Activated naive CD8-positive, alpha-beta T cell treated with anti-CD3 and anti-CD28 coated beads, Interleukin-2, amount 50 U/mL, for 16 hours (primary cell): ENCODE data around the gene CROCC.

Experiments
- DNase-seq: peaks from one replicate; pipeline ENCODE4 v3.0.0-alpha.2; 2020; ENCODE audit warnings: low read depth, low spot score

CROCC gene

GRCh38 chr1:16967095-16967575, 45.4 kb downstream of the CROCC start:
- no peak for DNase-seq

DNA sequence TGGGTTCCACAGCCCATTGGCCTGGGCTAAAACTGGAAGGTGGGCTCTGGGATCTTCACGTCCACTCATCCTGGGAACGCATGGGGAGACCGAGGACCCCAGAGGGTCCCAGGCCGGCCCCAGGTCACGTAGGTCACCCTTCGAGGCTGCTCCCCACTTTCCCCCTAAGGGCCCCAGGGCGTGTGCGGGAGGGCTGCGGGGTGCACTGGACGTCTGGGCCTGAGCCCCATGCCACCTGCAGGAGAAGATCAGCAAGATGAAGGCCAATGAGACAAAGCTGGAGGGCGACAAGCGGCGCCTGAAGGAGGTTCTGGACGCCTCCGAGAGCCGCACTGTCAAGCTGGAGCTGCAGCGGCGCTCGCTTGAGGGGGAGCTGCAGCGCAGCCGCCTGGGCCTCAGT, 46.2 kb downstream of the CROCC start:
- no peak for DNase-seq

DNA sequence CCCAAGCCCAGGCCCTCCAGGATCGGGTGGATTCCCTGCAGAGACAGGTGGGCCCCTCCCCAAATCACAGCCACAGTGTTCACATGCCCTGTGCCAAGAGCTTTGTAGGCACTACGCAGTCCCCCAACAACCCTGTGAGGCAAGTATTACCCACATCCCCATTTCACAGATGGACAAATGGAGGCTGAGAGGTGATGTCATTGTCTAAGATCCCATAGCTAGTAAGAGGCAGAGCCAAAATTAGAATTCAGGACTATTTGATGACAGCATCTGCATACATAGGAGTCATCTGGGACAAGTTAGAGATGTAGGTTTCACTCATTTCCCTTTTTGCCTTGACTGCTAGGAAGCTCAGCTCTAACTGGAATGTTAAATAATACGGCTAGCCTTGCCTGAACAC, 46.6 kb downstream of the CROCC start:
- DNase-seq = no peak

DNA sequence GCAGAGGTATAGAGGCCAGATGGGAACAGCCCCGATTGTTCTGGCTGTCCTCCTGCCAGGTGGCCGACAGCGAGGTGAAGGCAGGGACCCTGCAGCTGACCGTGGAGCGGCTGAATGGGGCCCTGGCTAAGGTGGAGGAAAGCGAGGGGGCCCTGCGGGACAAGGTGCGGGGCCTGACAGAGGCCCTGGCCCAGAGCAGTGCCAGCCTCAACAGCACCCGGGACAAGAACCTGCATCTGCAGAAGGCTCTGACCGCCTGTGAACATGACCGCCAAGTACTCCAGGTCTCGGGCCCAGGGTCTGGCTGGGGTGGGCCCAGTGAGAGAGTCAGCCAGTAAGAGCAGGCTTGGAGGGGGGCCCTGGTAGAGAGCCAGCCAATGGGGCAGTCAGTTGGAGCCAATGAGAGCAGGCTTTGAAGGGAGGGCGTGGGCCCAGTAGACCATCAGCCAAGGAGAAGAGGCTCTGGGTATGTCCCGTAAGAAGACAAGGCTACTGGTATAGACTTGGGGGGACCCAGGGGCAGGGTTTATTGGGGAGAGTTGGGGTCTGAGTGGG, 47.4 kb downstream of the CROCC start:
- DNase-seq = no peak

- DNase-seq = no peak
Measured at GRCh38 chr1:16969651-16970050, 47.9 kb downstream of the CROCC start.

DNA sequence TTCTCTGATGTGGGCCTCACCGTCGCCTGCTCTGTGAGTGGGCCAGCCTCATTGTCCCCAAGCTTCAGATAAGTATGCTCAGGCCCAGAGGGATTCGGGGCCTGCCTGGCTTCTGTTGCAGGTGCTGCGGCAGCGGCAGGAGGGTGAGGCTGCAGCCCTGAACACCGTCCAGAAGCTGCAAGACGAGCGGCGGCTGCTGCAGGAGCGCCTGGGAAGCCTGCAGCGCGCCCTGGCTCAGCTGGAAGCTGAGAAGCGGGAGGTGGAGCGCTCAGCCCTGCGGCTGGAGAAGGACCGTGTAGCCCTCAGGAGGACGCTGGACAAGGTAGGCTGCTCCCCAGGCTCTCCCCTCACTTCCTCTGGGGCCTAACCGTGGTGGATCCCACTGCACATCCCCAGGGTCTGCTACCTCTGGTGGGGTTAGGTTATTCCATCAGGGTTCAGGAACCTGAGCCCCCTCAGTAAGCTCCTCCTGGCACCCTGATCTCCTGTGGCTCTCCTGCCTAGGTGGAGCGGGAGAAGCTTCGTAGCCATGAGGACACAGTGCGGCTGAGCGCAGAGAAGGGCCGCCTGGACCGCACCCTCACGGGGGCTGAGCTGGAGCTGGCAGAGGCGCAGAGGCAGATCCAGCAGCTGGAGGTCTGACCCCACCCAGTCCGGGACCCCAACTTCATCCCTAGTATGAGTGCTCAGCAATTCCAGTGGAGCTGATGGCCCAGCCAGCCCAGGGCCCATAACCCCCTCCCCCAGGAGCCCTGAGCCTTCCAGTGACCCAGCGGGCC, 48.6 kb downstream of the CROCC start:
- DNase-seq = no peak

- no peak for DNase-seq
Measured at GRCh38 chr1:16971341-16972188, 49.8 kb downstream of the CROCC start.

GRCh38 chr1:16972189-16972895, 50.6 kb downstream of the CROCC start:
- DNase-seq = no peak

DNA sequence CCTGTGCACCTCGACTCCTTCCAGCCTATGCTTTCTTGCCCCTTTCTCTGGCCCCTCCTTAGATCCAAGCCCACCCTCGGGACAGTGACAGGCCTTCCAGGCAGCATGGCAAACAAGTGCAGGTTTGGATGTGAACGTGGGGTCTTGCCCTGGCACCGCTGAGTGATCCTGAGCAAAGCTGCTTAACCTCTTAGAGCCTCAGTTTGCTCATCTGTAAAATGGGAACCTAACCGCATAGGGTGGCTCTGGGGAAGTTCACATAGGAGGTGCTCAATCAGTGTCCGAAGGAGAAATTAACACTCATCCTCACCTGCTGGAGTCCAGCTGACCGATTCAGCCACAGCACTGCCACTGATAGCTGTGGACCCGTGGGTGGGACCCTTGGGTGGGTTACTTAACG, 51.5 kb downstream of the CROCC start:
- no peak for DNase-seq

DNA sequence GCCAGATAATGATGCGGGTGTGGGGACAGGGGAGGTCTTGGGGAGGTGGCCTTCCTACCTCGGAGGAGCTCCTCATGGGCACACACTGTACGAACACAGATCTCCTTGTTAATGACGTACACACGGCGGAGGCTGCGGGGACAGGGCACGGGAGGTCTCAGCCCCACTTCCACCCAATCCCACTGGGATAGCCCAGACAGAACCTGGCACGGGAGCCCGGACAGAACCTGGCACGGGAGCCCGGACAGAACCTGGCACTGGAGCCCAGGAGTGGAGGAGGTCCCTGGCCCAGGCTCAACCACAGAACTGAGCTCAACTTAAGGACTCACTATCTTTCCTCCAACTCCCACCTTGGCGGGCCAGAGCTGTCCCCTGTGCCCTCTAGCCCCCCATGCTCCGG, 53.5 kb downstream of the CROCC start:
- no peak for DNase-seq

GRCh38 chr1:16975838-16976237, 54.1 kb downstream of the CROCC start:
- no peak for DNase-seq

DNA sequence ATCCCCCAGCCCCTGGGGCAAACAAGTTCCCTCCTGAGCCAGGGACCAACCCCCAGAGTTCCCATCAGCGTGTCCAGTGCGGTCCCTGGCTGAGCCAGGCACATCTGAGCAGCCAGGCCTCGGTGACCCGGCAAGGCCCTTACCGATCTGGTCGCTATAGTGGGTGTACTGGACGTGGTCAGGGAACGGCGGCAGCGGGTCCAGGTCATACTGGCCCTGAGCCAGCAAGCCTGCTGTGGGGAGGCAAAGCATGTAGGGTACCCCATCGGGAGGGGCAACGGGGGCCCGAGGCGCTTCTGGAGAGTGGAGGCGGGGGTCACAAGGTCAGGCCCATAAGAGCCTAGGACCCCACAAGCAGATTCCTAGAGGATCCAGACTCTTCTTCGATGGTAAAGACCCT, 55.2 kb downstream of the CROCC start:
- DNase-seq = no peak

DNA sequence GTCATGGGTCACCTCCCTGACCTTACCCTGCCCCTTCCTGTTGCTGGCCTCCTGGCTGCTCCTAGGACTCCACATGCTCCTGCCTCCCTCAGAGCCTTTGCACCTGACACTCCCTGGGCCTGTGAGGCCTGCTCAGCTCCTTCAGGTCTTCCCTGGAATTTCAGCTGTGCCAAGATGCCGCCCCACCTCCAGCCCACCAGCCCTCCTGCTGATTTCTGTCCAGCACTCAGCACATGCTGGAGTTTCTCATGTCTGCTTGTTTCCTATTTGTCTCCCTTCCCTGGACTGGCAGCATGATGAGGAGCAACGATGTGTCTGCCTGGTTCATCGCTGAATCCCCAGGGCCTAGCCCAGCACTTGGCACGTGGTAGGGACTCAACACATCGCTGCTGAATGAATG, 55.6 kb downstream of the CROCC start:
- DNase-seq = no peak

DNA sequence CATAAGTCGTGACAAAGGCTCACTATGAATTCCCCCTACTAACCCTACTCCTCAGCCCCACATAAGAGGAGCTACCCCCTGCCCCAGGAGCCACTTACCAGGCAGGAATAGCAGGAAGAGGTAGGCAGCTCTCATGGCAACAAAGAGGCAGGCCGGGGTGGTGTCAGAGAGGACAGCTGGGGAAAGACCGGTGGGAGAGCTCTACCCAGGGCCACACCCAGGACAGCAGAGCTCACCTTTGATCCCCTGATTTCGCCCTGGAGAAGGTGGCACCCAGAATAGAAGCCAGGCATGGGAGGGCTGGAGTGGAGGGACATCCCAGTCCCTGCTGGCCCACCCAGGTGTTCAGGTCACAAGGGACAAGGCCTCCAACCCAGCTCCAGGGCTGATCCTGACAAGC, 56.4 kb downstream of the CROCC start:
- DNase-seq = no peak

- no peak for DNase-seq
Measured at GRCh38 chr1:16978567-16979474, 57.1 kb downstream of the CROCC start.

DNA sequence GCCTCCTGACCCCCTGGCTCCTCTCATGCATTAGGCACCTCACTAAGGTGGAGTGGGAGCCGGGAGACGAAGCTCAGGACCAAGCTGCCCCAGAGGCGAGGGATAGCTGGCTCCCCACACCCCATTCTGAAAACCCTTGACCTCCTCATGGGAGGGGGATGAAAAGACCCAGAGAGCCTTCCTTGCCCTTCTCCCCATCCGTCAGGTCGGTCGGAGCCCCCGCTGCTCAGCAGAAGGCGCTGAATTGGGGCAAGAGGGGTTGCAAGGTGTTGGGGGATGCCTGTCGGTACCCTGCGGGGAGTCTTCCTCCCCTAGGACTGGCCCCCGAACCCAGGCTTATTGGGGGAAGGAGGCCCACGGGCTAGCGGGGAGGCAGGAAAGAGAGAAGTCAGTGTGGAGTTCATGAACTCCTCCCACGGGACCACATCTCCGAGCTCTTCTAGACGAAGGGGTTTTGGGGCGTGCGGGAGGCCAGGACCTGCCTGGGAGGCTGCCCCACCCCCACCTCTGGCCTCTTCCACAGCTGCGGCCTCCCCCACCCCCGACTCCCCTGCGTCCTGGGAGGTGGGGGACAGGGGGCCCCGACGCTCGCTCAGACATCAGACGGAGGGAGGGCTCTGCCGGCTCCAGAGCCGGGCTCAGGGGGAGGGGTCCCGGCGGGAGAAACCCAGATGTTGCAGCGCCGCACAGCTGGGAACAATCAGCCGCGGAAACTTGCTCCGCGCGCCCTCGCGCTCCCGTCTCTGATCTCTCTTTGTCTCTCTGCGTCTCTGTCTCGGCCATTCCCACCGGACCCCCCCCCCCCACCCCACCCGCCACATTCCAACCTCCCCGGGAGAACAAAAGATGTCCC, 58.0 kb downstream of the CROCC start:
- no peak for DNase-seq

GRCh38 chr1:16980473-16981268, 58.9 kb downstream of the CROCC start, which contains the start of gene MFAP2:
Gene MFAP2, minus strand, starts transcription at chr1:16980620. Its CDS starts 2,347 bp downstream, at chr1:16978273.
- DNase-seq = no peak

DNA sequence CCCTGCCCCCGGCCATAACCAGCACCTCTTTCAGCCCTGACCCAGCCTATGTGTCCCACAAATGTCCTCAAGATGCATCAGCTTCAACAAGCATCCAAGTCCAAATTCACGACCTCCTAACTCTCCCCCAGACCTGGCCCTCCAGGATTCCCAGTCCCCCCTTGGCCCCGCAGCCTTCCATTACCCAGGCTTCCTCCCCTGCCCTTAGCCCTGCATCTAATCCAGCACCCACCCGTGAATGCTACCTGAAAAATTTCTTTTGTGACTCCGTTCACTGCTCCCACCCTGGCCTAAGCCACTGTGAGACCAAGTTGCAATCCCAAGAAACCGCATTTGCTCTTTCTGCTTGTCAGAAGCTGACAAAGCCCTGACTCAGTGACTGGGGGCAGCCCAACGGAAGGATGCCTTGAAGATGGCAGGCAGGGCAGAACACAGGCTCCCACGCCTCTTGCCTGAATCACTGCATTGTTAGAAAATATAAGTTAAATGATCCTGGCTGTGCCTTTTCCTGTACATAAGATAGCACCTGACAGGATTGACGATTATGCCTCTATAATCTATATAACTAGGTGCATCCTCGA, 59.6 kb downstream of the CROCC start:
- no peak for DNase-seq

GRCh38 chr1:16982902-16983301, 61.2 kb downstream of the CROCC start:
- no peak for DNase-seq
